CD1c-positive myeloid dendritic cell (primary cell): ENCODE data around the gene C20orf204.

ENCODE experiments used
- DNase-seq: peaks from one replicate; pipeline ENCODE4 v3.0.0-alpha.2; 2016; ENCODE audit errors: extremely low spot score

C20orf204 gene

DNA sequence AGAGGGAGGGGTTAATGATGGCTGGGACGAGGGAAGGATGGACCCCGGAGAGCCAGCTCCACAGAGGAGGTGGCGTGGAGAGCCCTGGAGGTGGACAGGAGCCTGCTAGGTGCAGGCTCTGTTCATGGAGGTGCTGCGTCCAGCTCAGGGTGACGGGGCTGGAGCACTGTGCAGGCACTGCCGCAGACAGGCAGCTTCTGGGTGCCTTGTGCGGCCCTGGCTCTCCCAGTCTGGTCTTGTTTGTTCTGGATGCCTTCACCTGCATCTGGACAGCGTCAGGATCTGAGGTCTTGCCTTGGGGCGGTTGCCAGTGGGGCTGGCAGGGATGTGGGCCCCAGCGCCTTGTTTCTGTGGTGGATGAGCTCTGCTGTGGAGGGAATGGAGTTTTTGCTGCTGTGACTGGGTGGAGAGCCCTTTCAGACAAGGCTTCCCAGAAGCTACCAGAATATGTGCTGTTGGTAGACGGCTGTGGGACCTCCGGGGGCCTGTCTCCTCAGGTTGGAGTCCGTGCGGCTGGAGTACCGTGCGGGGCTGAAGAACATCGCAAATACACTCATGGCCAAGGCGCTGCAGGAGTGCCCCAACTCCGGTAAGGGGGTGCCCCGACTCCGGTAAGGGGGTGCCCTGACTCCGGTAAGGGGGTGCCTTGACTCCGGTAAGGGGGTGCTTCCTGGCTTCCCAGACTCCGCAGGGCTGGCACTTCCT, 7.8 kb upstream of the C20orf204 start:
- DNase-seq: no peak

DNA sequence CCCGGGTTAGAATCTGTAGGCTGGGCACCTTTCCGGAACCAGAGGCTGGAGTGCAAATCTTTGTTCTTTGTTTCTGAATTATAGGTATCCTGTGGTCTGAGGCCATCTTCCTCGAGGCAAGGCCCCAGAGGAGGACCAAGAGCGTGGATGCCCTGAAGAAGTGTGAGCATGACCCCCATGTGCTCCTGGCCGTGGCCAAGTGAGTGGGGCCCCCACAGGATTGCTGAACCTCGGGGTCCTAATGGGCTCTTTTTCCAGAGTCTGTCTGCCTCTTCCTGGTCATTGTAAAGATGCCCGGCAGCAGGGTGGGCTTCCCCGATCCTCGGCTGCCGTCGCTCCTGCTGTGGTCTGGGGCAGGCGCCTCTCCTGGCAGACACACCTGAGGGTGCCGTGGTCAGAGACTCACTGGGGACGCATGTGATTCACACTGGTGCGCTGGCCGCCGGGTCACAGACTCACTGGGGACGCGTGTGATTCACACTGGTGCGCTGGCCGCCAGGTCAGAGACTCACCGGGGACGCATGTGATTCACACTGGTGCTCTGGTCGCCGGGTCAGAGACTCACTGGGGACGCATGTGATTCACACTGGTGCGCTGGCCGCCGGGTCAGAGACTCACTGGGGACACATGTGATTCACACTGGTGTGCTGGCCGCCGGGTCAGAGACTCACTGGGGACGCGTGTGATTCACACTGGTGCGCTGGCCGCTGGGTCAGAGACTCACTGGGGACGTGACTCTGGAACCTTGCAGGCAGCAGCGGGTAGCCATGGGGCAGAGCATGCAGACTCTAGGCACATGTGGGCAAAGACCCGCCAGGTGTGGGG, 6.5 kb upstream of the C20orf204 start:
- no peak for DNase-seq

DNA sequence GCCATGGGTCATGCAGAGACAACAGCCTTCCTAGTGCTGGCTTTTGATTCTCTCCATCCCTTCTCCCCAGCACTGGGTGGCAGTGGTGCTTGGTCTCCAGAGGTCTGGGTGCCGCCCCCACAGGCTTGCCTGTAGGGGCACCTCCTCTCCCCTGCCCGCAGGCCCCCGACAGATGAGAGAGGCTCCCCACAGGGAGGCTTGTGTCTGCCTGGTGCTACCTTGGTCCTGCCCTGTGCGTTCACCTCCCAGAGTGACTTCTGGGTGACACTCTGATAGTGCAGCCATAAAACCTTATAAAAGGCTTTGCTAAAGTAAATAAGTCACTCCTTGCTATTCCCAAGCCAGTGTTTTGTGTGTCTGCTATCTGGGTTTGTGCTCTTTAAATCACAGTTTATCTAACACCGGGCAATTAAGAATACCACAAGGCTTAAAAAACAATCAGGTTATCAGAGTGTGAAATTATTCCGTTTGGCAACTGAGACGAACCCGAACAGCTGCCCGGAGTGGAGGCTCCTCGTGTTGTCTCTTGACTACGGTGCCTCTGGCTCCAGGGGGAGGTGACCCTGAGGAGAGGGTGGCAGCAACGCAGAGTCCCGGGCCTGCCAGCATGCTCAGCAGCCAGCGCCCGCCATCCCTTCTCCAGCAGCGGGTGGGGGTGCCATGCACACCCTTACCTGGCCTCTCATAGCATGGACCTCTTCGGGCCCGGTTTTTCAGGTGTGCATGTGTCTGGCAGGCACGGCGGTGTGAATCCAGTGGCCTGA, 5.4 kb upstream of the C20orf204 start:
- DNase-seq: no peak

DNA sequence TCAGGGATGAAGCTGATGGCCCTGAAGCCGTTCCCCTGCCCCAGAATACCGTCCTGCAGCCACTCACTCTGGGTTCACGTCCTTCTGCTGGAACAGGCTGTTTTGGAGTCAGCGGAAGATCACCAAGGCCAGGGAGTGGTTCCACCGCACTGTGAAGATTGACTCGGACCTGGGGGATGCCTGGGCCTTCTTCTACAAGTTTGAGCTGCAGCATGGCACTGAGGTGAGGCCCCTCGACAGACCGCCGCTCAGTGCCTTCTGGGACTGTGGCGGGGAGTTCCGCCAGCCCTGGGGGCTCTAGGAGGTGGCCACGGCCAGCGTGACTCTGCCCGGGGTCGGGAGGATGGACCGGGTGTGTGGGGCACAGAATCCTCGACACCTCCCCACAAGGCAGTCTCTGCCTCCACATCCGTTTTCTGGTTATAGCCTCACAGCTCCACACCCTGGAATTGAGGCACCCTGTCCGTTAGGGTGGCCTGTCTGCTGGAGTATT, 4.1 kb upstream of the C20orf204 start:
- no peak for DNase-seq

DNA sequence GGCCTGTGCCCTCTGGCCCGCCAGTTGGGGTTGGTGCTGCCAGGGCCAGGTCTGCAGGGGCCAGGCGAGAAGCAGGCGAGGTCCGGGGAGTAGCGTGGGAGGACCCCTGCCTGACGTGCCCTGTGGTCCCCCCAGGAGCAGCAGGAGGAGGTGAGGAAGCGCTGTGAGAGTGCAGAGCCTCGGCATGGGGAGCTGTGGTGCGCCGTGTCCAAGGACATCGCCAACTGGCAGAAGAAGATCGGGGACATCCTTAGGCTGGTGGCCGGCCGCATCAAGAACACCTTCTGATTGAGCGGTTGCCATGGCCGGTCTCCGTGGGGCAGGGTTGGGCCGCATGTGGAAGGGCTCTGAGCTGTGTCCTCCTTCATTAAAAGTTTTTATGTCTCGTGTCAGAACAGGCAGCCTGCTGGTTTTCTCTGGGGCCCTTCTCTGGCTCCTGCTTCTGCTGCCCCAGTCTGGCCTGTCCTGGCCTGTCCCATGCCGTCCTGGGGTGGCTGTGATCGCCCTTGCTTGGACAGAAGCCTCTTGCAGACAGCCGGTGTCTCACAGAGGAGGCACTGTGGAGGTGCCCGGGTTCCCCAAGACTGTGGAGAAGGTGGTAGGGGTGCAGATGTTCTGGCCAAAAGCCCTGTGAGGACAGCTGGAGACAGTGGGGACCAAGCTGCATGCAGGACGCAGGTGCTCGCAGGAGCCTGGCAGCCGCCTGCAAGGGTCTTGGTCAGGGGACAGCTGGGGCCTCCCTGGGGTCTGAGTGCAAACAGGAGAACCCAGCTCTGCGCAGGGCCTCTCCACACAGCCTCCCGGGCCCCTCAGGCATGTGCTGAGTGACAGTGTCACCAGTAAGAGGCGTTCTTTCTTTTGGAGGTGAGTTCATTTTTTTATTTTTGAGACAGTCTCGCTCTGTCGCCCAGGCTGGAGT, 3.0 kb upstream of the C20orf204 start:
- no peak for DNase-seq

DNA sequence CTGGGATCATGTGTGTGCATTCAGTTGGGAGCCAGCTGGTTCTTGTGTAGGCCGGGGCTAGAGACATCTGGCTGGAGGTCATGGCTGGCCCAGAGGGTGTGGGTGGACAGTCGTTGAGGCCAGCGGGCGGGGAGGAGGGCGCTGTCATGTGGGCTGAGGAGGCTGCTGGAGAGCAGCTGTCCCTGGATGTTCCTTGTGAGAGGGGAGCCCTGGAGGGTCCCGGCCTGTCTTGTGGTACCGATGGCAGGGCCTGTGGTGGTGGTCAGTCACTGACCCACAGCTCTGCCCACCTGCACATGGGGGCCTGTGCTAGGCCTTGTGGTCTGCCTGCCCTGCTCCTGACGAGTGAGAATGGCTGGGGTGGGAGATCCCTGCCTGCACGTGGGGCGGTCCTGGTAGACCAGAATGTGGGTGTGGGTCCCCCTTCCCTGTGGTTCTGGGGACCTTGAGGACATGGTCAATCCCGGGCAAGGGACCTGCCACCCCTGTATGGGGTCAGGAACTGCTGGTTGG, 1.9 kb upstream of the C20orf204 start:
- DNase-seq: no peak

DNA sequence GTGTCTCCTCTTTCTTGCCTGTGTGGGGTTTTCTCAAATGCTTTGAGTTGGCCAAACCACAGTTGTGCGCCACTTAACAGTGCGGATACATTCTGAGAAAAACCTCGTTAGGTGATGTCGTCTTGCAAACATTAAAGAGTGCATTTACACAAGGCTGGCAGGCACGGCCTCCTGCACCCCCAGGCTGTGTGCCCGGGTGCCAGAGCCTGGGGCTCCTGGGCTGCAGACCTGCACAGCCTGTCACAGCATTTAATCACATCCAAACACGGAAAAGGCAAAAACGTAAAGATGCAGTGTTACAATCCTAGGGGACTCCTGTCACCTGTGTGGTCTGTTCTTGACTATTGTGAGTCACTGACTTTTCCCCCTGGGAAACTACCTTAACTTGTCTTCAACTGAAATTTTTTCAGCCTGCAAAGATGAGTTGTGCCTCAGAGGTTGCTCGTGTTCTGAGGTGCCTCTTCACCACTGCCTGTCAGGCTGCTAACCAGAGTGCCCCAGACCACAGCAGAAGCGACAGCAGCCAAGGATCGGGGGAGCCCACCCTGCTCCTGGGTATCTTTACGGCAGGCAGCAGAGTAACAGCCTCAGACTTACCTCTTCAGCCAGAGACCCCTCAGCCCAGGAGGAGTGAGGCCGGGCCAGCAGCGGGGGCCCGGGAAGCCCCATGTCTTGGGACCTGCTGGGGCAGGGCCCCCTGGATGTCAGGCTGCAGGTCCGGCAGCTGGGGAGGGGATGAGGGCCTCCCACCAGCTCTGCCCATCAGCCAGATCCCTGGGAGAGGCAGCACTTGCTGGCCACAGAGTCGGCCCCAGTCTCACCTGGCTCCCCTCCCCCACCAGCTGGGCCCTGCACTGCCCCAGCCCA, 683 bp upstream of the C20orf204 start:
- no peak for DNase-seq

DNA sequence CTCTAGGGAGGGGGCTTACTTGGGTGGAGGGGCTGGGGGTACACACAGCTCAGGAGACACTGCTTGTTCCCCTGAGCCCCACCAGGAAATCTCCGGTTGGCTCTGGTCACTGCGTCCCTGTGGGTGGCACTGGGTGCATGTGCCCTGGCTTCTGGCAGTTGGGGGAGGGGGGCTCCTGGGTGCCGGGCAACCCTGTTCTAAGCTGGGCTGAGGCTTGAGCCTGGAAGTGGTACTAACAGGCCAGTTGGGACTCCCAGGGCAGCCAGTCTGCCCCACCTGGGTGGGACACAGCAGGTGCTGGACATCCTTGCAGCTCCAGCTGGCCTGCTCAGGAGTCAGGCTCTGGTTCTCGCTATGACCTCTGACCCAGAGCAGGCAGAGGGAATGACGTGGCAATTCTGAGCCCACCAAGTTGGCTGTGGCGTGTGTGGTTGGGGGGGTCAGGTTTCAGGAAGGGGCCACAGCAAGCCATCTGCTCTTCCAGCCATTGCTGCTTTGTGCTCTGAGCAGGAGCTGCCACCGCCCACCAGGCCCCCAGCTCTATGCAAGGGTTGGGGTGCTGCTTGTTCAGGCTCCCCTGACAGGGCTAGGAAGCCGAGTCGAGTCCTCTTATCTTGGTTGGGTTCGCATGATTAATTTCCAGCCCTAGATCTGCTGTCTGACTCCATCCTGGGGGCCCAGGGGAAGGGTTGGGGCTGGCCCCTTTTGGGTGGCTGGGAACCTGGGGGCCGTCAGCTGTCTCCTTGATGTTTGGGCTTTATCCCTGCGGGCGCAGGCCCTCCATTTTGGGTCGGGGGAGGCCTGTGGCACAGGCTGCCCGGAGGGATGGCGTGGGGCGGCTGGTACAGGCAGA, 590 bp downstream of the C20orf204 start:
- no peak for DNase-seq

DNA sequence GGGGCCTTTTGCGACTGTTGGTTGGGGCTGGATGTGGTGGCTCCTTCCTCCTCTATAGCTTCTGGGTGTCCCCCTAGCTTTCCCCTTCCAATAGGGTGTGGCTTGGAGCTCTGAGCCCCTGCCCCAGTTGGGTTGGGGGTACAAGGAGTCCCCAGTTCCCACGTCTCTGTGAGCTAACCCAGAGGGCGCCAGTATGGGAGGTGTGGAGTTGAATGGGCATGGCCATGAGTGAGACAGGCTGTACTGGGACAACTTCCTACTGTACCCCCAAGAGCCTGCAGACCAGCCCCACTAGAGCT, 1.2 kb downstream of the C20orf204 start:
- no peak for DNase-seq

DNA sequence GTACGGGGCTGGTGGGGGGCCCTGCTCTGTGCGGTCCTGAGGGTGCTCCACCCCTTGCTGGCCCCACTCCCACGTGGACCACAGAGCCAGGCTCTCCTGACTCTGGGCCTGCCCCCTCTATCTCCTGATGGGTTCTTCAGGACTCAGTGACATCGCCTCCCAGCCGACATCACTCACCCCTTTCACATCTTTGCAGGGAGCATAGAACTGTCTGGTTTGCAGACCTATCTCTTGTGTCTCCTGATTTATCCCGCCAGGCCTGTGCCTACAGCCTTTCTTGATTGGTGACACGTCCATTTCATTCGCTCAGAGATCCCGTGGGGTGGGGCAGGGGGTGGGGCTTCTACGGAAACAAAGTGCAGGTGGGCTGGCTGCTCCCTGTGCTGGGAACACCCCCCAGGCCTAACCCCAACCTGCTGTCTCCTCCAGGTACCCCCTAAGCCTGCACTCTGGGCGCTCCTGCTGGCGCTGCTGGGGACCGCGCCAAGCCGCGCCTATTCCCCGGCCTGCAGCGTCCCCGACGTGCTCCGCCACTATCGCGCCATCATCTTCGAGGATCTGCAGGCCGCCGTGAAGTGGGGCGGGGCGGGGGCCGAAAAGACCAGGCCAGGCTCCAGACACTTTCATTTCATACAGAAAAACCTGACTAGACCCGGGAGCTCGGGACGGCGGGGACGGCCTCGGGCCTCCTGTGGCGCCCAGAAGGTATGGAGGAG, 1.7 kb downstream of the C20orf204 start:
- no peak for DNase-seq

DNA sequence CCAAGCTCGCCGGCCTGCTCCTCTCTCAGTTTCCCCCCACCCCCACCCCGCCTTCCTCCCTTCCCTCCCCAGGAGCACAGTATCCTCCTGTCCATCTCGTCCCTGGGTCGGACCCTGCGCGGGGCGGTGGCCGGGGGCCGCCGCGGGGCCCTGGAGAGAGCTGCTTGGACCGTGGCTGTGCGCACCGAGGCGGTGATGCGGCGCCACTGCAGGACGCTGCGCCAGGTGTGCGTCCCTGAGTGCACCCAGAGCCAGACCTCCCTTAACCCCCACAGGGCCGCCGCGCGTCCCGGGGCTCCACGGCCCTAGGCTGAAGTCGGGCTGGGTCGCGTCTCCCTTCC, 2.2 kb downstream of the C20orf204 start:
- no peak for DNase-seq

DNA sequence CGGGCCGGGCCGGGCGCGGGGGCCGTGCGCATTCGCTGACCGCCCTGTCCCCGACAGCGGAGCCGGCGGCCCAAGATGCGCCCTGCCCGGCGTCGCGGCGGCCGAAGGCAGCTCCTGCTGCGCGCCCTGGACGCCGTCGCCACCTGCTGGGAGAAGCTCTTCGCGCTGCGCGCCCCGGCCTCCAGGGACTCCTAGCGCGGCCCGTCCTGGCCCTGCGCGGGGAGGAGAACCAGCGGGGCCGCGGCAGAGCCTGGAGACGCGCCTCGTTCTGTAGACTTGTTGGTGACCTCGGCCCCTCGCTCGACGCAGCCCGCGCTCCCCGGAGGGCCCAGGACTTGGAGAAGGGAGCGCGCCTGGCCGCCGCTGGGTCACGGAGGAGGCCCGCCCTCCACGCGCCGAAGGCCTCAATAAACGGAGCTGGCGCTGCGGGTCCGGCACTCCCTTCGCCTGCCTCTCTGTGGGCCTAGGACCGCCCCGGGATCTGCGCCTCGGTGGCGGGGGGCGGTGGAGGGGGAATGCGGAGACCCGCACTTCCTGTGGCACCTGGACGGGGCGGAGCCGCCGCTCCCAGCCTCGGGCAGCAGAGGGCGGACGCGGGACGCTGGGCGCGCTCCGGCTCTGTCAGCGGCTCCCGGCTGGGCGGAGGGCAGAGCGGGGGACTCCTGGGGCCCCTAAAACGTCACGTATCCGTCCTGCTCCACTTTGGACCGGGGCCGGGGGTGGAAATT, 2.7 kb downstream of the C20orf204 start:
- peak; percentile 73 for DNase-seq

DNA sequence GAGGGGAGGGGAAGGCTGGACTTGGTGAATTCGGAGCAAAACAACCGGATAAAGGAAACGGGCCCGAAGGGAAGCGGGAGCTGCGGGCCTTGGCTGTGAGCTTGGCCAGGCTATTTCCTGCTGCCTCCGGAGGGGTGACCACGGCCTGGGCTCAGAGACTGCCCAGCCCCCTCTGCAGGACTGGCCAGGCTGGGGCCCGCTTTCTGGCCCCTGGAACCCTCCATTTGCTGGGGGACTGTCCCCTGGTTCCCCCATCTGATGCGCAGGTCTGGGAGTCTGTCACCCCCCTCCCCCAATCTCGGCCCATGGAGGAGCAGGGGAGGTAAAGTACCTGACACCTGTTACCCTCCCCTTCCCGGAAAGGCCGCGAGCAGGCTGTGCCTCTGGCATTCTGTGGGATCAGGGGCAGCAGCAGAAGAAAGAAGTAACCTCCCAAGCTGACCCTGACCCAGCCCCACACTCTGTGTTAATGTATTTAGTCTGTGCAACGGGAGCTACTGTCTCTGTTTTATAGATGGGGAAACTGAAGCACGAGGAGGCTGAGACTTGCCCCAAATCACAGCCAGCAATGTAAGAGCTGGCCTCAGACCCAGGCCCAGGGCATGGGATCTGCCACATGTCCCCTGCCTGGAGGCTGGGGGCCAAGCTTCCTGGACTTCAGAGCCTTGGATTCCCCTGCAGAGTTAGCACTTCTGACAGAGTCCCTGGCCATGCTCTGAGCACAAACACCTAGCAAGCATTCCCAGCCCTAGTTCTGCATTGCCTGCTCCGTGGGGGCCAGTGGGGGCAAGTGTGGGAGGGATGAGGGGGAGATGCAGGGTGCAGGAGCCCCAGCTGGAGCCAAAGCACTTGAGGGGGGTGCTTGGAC, 3.5 kb downstream of the C20orf204 start:
- no peak for DNase-seq

DNA sequence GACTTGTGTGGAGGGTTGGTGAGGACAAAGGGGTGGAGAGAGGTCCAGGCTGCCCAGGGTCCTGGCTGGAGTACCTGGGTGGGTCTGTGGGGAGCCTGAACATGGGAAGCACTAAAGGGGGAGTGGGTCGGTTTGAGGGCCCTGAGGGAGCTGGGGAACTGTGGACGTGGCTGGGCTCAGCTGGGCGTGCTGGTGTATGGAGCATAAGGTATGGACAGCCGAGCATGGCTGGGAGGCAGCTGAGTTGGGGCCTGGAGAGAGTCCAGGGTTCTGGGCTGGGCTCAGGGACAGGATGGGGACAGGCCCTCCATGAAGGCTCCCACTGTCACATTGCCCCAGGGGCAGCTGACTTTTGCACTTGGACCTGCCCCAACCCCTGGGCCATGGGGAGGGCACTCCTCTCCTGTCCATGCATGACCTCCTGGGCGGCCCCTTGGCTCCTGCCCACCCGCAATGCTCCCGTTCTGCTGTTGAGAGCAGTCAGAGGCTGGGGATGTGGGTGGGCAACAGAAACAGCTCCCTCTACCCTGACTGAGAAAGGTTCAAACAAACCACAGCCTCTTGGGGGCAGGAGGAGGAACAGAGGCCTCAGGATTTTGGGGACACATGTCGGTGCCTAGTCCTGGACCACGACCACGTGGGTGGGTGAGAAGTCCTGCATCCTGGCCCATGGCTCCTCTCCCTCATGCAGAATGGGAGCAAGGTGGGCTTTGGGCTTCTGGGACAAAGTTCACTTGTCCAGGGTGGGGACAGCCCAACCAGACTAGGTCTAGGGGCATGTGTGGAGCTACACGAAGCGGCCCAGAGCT, 4.5 kb downstream of the C20orf204 start:
- no peak for DNase-seq

DNA sequence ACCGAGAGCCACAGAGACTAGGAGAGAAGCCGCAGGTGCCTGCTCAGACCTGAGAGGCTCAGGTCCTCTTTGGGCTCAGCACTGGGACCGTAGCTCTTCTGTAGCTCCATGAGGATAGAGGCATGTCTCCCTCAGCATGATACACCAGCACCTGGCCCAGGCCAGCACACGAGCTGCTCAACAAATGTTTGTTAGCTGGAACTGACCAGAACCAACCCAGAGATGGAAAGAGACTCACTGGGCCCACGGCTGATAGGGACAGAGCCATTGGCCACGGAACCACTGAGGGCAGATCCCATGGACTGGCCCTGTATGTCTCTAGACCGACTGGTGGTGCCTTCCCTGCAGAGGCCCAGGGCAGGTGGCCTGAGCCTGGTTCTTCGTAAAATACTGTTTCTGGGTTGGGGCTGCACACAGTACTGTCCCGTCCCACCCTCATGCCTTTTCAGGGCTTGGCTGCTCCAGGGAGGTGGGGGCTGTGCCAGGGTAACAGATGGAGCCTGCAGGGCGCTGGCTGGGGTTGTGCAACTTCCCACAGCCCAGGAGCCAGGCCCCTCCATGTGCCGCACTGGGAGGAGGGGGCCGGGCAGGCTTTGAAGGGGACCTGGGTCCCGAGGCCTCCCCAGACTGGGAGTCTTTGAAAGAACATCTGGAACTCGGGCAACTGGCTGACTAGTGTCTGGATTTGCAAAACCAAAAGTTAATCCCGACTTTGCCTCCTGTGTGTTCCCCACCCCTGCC, 5.2 kb downstream of the C20orf204 start:
- no peak for DNase-seq

DNA sequence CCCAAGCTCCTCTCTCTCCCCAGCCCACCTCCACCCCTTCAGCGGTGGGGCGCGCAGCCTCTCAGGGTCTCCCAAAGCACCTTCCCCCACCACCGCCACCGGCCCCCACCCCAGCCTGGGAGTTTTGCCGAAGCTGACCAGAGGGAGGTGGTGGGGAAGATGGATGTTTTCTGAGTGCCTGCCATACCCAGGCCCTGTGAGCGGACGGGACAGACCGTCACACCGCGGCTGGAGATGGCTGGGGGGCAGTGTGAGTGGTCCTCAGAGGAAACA, 5.7 kb downstream of the C20orf204 start:
- no peak for DNase-seq
